CD14-positive monocyte (primary cell): ENCODE measurements around the gene ELAVL2. TPM values are rescaled to one million over a fixed set of nuclear protein-coding genes. Genes with fewer than 3 reads are reported as not detected.

ENCODE experiments used
- DNase-seq, 3 donors: peaks; one replicate each; pipeline ENCODE4 v3.0.0-alpha.2; 2011 to 2022
- H2AFZ ChIP-seq: 2 replicates; pipeline ENCODE4 v1.6.0; 2012; ENCODE audit warnings: mild to moderate bottlenecking, low read depth, low read length, inconsistent platforms; ENCODE audit not compliant: insufficient read depth, poor library complexity, severe bottlenecking
- H3K27ac ChIP-seq, 2 donors: 1 replicate in 1 of 2; 2 replicates in 1 of 2; pipeline ENCODE4 v1.5.1; 2012 to 2013; ENCODE audit warnings: low read length in 2 of 2, control low read depth in 1 of 2, inconsistent platforms in 1 of 2, low read depth in 1 of 2, mild to moderate bottlenecking in 1 of 2
- H3K27me3 ChIP-seq, 2 donors: one replicate each; pipeline versions ENCODE4 v1.6.0 to v1.6.1; 2011 to 2013; ENCODE audit warnings: low read length in 2 of 2; ENCODE audit not compliant: control insufficient read depth in 2 of 2, insufficient read depth in 2 of 2
- H3K36me3 ChIP-seq, 2 donors: replicated peaks in 1 of 2; 1 replicate in 1 of 2; 2 replicates in 1 of 2; pipeline versions ENCODE4 v1.5.1 to v1.6.1; 2012 to 2013; ENCODE audit warnings: low read length in 2 of 2, control low read depth in 1 of 2, inconsistent platforms in 1 of 2, mild to moderate bottlenecking in 1 of 2; ENCODE audit not compliant: insufficient read depth in 2 of 2, control insufficient read depth in 1 of 2
- H3K4me1 ChIP-seq, 2 donors: 1 replicate in 1 of 2; 2 replicates in 1 of 2; pipeline versions ENCODE4 v1.5.1 to v1.6.1; 2012 to 2013; ENCODE audit warnings: low read length in 2 of 2, control low read depth in 1 of 2, inconsistent platforms in 1 of 2, mild to moderate bottlenecking in 1 of 2, moderate library complexity in 1 of 2; ENCODE audit not compliant: insufficient read depth in 2 of 2, control insufficient read depth in 1 of 2
- H3K4me2 ChIP-seq: replicated peaks from 2 replicates; pipeline ENCODE3; 2012; ENCODE audit warnings: low read length, moderate library complexity, mild to moderate bottlenecking; ENCODE audit not compliant: poor library complexity, severe bottlenecking; ENCODE audit errors: extremely low read depth
- H3K4me3 ChIP-seq, 3 experiments: fragments of 200-600 bp in 1 of 3; sonication (generic) in 1 of 3; replicated peaks in 1 of 3; 1 replicate in 2 of 3; 2 replicates in 1 of 3; pipeline ENCODE4 v1.5.1; 2011 to 2013; ENCODE audit warnings: low read length in 3 of 3, mild to moderate bottlenecking in 3 of 3, control low read depth in 2 of 3, low read depth in 2 of 3, inconsistent platforms in 1 of 3, moderate library complexity in 1 of 3
- H3K79me2 ChIP-seq: 2 replicates; pipeline ENCODE4 v1.6.0; 2012; ENCODE audit warnings: mild to moderate bottlenecking, control low read depth, inconsistent platforms, low read length, moderate library complexity; ENCODE audit not compliant: insufficient read depth
- H3K9ac ChIP-seq: 2 replicates; pipeline ENCODE4 v1.6.0; 2017; ENCODE audit warnings: low read length, mild to moderate bottlenecking; ENCODE audit not compliant: insufficient read depth, poor library complexity, severe bottlenecking
- H3K9me3 ChIP-seq, 2 donors: replicated peaks in 1 of 2; 1 replicate in 1 of 2; 2 replicates in 1 of 2; pipeline versions ENCODE4 v1.5.1 to v1.6.1; 2012 to 2013; ENCODE audit warnings: low read length in 2 of 2, control low read depth in 1 of 2; ENCODE audit not compliant: control insufficient read depth in 1 of 2, insufficient read depth in 1 of 2
- H4K20me1 ChIP-seq: 2 replicates; pipeline ENCODE4 v1.6.0; 2012; ENCODE audit warnings: mild to moderate bottlenecking, low read length, control low read depth, moderate library complexity; ENCODE audit not compliant: insufficient read depth
- H3K27ac Mint-ChIP-seq, 7 donors: one replicate each; pipeline ENCODE4 v1.8.0; 2020; ENCODE audit warnings: mild to moderate bottlenecking in 7 of 7, mixed read lengths in 7 of 7, moderate library complexity in 6 of 7, inconsistent platforms in 2 of 7
- H3K27me3 Mint-ChIP-seq, 3 donors: one replicate each; pipeline ENCODE4 v1.8.0; 2021 to 2022; ENCODE audit warnings: low read depth in 3 of 3, mild to moderate bottlenecking in 3 of 3, mixed read lengths in 3 of 3, moderate library complexity in 3 of 3, inconsistent platforms in 1 of 3
- H3K36me3 Mint-ChIP-seq, 2 donors: one replicate each; pipeline ENCODE4 v1.8.0; 2020; ENCODE audit warnings: mixed read lengths in 2 of 2, inconsistent platforms in 1 of 2, mild to moderate bottlenecking in 1 of 2
- H3K4me1 Mint-ChIP-seq: one replicate; pipeline ENCODE4 v1.8.0; 2020; ENCODE audit warnings: mild to moderate bottlenecking, mixed read lengths
- H3K4me3 Mint-ChIP-seq, 2 donors: one replicate each; pipeline ENCODE4 v1.8.0; 2020; ENCODE audit warnings: mild to moderate bottlenecking in 2 of 2, mixed read lengths in 2 of 2, moderate library complexity in 1 of 2
- H3K9me3 Mint-ChIP-seq, 7 donors: one replicate each; pipeline ENCODE4 v1.8.0; 2020 to 2022; ENCODE audit warnings: mixed read lengths in 7 of 7, mild to moderate bottlenecking in 6 of 7, moderate library complexity in 6 of 7, inconsistent platforms in 2 of 7
- CTCF ChIP-seq: fragments of 200-600 bp; IDR thresholded peaks from one replicate; pipeline ENCODE4 v1.8.0; 2022; ENCODE audit warnings: antibody characterized with exemption, mild to moderate bottlenecking
- WGBS: methylation state at CpG from one replicate; pipeline ENCODE4 v1.1.5; 2013; ENCODE audit warnings: missing lambda C conversion rate; ENCODE audit not compliant: insufficient coverage; 5-methylcytosine and 5-hydroxymethylcytosine counted together
- intact Hi-C, 2 donors: fragments of 100-400 bp; cut with micrococcal nuclease; formaldehyde crosslinking; loops; one replicate each; pipeline versions ENCODE4 v1.15.0 to v1.15.1; 2023
- polyA plus RNA-seq, 3 donors: library from polyadenylated mRNA; depleted of rRNA in 1 of 3; unstranded in 2 of 3; stranded (reverse) in 1 of 3; fragments of 300-500 nt in 2 of 3; fragments of >200 nt in 1 of 3; fragmentation: Illumina TruSeq in 2 of 3; gene quantifications; 1 replicate in 2 of 3; 2 replicates in 1 of 3; pipeline ENCODE4 v1.2.3, GENCODE V29; 2012 to 2021

ELAVL2 gene
- polyA plus RNA-seq, 3 donors, result not detected

- Mint-ChIP-seq H3K27me3 (peaks cover 0 to 2% (median 1%) of the 10 kb centered on the region in 3 donors), H3K9me3 (peaks cover 0 to 4% (median 3%) of the 10 kb centered on the region in 7 donors), H3K4me1 (no peaks in the 10 kb centered on the region), H3K27ac (no peak overlapping the region), H3K36me3 (no peaks in the 10 kb centered on the region), H3K4me3 (no peak overlapping the region)
- H3K36me3 ChIP-seq, result no peaks in the 10 kb centered on the region
- H4K20me1 ChIP-seq, result no peaks in the 10 kb centered on the region
- H3K4me3 ChIP-seq, result no peak overlapping the region
- H3K79me2 ChIP-seq, result no peaks in the 10 kb centered on the region
- TF ChIP-seq CTCF, result no peak
- intact Hi-C loops, result no loop called here
- H3K9ac ChIP-seq, result no peak overlapping the region
- H2AFZ ChIP-seq, result no peak overlapping the region
- no peak overlapping the region for H3K4me2 ChIP-seq
- DNase-seq, result no peak
- H3K27me3 ChIP-seq, result no peaks in the 10 kb centered on the region
- H3K4me1 ChIP-seq, result no peaks in the 10 kb centered on the region
- no peaks in the 10 kb centered on the region for H3K9me3 ChIP-seq
- H3K27ac ChIP-seq, result no peak overlapping the region
- WGBS, result 87% methylated on average over 5 of the region's 6 CpGs
Measured at GRCh38 chr9:23775549-23775948, 50.5 kb downstream of the ELAVL2 start.

GRCh38 chr9:23774266-23774665, 51.8 kb downstream of the ELAVL2 start:
- no peaks in the 10 kb centered on the region for H3K4me1 ChIP-seq
- TF ChIP-seq CTCF, result no peak
- H3K36me3 ChIP-seq, result no peaks in the 10 kb centered on the region
- intact Hi-C loops, result no loop called here
- Mint-ChIP-seq H3K27ac (no peak overlapping the region), H3K9me3 (peaks cover 0 to 4% (median 3%) of the 10 kb centered on the region in 7 donors), H3K36me3 (no peaks in the 10 kb centered on the region), H3K4me1 (no peaks in the 10 kb centered on the region), H3K4me3 (no peak overlapping the region), H3K27me3 (peaks cover 0 to 2% (median 1%) of the 10 kb centered on the region in 3 donors)
- no peaks in the 10 kb centered on the region for H3K79me2 ChIP-seq
- no peak overlapping the region for H3K9ac ChIP-seq
- no CpG with 5 or more reads among the region's 2 CpGs for WGBS
- no peak overlapping the region for H2AFZ ChIP-seq
- H3K9me3 ChIP-seq, result no peaks in the 10 kb centered on the region
- no peak for DNase-seq
- no peak overlapping the region for H3K4me2 ChIP-seq
- no peaks in the 10 kb centered on the region for H3K27me3 ChIP-seq
- no peak overlapping the region for H3K27ac ChIP-seq
- H3K4me3 ChIP-seq, result no peak overlapping the region
- H4K20me1 ChIP-seq, result no peaks in the 10 kb centered on the region
